ENCODE results near the gene TMSB10. TPM values are rescaled to one million over a fixed set of nuclear protein-coding genes. Genes with fewer than 3 reads are reported as not detected.

The TMSB10 gene
- total and polyA plus RNA-seq, 2 of the 13 experiments (the other 11 are each of a cell fraction or from before 2014, with no cell fraction given) = 665 to 708 TPM

DNA sequence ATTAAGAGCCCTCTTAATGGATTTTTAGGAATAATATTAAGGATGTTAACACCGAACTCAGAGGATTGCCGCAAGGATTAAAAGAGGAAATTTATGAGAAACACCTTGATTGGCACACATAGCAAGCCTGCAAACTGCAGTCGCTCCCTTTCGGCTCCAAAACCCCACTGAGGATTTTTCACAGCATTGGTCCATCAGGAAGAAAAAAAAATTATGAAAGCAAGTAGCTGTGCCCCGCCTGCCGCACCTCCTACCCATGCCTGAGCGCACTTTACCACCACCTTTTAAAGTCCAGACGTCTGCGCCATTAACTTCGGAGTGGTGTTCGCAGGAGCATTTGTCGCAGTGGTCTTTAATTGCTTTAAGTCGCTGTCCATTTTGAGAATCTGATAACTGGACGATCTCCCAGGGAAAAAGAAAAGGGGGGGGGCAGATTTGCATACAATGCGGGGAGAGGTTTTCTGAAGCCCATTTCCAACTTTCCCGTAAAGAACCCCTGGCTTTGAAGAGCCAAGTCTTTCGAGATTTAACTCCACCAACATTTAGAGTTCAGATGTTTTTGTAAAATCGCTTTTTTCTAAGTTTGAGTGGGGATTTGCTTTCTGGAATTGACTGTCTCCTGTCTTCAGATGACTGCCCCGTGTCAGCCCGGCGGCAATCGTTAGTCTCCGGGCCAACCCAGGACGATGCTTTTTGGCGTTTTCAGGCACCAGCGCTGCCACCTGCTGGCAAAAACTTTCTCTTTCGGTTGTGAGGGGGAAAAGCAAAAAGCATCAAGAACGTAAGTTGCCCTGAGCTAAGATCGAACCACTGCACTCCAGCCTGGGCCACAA, 23.7 kb upstream of the TMSB10 start (continued):
- TF ChIP-seq, protein P1, sequence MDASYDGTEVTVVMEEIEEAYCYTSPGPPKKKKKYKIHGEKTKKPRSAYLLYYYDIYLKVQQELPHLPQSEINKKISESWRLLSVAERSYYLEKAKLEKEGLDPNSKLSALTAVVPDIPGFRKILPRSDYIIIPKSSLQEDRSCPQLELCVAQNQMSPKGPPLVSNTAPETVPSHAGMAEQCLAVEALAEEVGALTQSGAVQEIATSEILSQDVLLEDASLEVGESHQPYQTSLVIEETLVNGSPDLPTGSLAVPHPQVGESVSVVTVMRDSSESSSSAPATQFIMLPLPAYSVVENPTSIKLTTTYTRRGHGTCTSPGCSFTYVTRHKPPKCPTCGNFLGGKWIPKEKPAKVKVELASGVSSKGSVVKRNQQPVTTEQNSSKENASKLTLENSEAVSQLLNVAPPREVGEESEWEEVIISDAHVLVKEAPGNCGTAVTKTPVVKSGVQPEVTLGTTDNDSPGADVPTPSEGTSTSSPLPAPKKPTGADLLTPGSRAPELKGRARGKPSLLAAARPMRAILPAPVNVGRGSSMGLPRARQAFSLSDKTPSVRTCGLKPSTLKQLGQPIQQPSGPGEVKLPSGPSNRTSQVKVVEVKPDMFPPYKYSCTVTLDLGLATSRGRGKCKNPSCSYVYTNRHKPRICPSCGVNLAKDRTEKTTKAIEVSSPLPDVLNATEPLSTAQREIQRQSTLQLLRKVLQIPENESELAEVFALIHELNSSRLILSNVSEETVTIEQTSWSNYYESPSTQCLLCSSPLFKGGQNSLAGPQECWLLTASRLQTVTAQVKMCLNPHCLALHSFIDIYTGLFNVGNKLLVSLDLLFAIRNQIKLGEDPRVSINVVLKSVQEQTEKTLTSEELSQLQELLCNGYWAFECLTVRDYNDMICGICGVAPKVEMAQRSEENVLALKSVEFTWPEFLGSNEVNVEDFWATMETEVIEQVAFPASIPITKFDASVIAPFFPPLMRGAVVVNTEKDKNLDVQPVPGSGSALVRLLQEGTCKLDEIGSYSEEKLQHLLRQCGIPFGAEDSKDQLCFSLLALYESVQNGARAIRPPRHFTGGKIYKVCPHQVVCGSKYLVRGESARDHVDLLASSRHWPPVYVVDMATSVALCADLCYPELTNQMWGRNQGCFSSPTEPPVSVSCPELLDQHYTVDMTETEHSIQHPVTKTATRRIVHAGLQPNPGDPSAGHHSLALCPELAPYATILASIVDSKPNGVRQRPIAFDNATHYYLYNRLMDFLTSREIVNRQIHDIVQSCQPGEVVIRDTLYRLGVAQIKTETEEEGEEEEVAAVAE (CRISPR knock-in tag; IDR thresholded peaks at IDR 0.05; ENCODE audit: borderline replicate concordance) = 0 out of 2 replicates have a peak, but pooled peaks have one; percentile 23
- TF ChIP-seq, protein P2, sequence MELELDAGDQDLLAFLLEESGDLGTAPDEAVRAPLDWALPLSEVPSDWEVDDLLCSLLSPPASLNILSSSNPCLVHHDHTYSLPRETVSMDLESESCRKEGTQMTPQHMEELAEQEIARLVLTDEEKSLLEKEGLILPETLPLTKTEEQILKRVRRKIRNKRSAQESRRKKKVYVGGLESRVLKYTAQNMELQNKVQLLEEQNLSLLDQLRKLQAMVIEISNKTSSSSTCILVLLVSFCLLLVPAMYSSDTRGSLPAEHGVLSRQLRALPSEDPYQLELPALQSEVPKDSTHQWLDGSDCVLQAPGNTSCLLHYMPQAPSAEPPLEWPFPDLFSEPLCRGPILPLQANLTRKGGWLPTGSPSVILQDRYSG (CRISPR knock-in tag; IDR thresholded peaks at IDR 0.05) = no peak
- TF ChIP-seq, protein P3, sequence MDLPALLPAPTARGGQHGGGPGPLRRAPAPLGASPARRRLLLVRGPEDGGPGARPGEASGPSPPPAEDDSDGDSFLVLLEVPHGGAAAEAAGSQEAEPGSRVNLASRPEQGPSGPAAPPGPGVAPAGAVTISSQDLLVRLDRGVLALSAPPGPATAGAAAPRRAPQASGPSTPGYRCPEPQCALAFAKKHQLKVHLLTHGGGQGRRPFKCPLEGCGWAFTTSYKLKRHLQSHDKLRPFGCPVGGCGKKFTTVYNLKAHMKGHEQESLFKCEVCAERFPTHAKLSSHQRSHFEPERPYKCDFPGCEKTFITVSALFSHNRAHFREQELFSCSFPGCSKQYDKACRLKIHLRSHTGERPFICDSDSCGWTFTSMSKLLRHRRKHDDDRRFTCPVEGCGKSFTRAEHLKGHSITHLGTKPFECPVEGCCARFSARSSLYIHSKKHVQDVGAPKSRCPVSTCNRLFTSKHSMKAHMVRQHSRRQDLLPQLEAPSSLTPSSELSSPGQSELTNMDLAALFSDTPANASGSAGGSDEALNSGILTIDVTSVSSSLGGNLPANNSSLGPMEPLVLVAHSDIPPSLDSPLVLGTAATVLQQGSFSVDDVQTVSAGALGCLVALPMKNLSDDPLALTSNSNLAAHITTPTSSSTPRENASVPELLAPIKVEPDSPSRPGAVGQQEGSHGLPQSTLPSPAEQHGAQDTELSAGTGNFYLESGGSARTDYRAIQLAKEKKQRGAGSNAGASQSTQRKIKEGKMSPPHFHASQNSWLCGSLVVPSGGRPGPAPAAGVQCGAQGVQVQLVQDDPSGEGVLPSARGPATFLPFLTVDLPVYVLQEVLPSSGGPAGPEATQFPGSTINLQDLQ (CRISPR knock-in tag; IDR thresholded peaks at IDR 0.05) = no peak
- TF ChIP-seq ZNF121 (CRISPR knock-in tag; IDR thresholded peaks at IDR 0.05) (peak; percentile 82), FOSL2 (CRISPR knock-in tag; IDR thresholded peaks at IDR 0.05) (0 out of 2 replicates have a peak, but pooled peaks have one; percentile 26), SRF (IDR thresholded peaks at IDR 0.05; ENCODE audit: low read depth, low read length) (no peak), NONO (IDR thresholded peaks at IDR 0.05) (no peak), NONO (CRISPR knock-in tag; conservative IDR thresholded peaks at IDR 0.05) (0 out of 2 replicates have a peak, but pooled peaks have one; percentile 28), CENPX (CRISPR knock-in tag; IDR thresholded peaks at IDR 0.05) (no peak), SALL1 (CRISPR knock-in tag; IDR thresholded peaks at IDR 0.05) (peak; percentile 40; the same call in 1 of the 2 replicates), NFYB (CRISPR knock-in tag; IDR thresholded peaks at IDR 0.05) (peak; percentile 21; the same call in 1 of the 2 replicates), IKZF1 (IDR thresholded peaks at IDR 0.05) (no peak), MAFF (IDR thresholded peaks at IDR 0.05; ENCODE audit: low read depth, low read length) (no peak)
- TF ChIP-seq, protein P4, sequence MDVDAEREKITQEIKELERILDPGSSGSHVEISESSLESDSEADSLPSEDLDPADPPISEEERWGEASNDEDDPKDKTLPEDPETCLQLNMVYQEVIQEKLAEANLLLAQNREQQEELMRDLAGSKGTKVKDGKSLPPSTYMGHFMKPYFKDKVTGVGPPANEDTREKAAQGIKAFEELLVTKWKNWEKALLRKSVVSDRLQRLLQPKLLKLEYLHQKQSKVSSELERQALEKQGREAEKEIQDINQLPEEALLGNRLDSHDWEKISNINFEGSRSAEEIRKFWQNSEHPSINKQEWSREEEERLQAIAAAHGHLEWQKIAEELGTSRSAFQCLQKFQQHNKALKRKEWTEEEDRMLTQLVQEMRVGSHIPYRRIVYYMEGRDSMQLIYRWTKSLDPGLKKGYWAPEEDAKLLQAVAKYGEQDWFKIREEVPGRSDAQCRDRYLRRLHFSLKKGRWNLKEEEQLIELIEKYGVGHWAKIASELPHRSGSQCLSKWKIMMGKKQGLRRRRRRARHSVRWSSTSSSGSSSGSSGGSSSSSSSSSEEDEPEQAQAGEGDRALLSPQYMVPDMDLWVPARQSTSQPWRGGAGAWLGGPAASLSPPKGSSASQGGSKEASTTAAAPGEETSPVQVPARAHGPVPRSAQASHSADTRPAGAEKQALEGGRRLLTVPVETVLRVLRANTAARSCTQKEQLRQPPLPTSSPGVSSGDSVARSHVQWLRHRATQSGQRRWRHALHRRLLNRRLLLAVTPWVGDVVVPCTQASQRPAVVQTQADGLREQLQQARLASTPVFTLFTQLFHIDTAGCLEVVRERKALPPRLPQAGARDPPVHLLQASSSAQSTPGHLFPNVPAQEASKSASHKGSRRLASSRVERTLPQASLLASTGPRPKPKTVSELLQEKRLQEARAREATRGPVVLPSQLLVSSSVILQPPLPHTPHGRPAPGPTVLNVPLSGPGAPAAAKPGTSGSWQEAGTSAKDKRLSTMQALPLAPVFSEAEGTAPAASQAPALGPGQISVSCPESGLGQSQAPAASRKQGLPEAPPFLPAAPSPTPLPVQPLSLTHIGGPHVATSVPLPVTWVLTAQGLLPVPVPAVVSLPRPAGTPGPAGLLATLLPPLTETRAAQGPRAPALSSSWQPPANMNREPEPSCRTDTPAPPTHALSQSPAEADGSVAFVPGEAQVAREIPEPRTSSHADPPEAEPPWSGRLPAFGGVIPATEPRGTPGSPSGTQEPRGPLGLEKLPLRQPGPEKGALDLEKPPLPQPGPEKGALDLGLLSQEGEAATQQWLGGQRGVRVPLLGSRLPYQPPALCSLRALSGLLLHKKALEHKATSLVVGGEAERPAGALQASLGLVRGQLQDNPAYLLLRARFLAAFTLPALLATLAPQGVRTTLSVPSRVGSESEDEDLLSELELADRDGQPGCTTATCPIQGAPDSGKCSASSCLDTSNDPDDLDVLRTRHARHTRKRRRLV (CRISPR knock-in tag; IDR thresholded peaks at IDR 0.05) = peak; percentile 47; the same call in 1 of the 2 replicates

All from HepG2 (cell line).